MM.1S (cell line): Measurements from ENCODE around the gene ZNF598.

Experiments used
- DNase-seq: peaks from one replicate; pipeline ENCODE4 v3.0.0-alpha.2; 2015
- H2AFZ ChIP-seq: fragments of 300-600 bp; sonication (generic); 2 replicates; pipeline ENCODE4 v1.6.0; 2016; ENCODE audit warnings: antibody characterized with exemption, low read length
- H3F3A ChIP-seq: fragments of 300-600 bp; sonication (generic); 2 replicates; pipeline ENCODE4 v1.6.1; 2016; ENCODE audit warnings: mild to moderate bottlenecking, antibody characterized with exemption, low read length, moderate library complexity, mixed read lengths; ENCODE audit not compliant: insufficient read depth
- H3K27ac ChIP-seq: fragments of 300-600 bp; sonication (generic); 2 replicates; pipeline ENCODE4 v1.5.1; 2016; ENCODE audit warnings: mild to moderate bottlenecking, low read length
- H3K27me3 ChIP-seq: fragments of 300-600 bp; sonication (generic); replicated peaks from 2 replicates; pipeline ENCODE4 v1.6.0; 2016; ENCODE audit warnings: low read length; ENCODE audit not compliant: insufficient read depth
- H3K36me3 ChIP-seq: fragments of 300-600 bp; sonication (generic); replicated peaks from 2 replicates; pipeline ENCODE4 v1.6.1; 2016; ENCODE audit warnings: mild to moderate bottlenecking, low read length, mixed read lengths; ENCODE audit not compliant: insufficient read depth
- H3K4me1 ChIP-seq: fragments of 300-600 bp; sonication (generic); 2 replicates; pipeline ENCODE4 v1.6.1; 2016; ENCODE audit warnings: low read length, mixed read lengths
- H3K4me2 ChIP-seq: fragments of 300-600 bp; sonication (generic); 2 replicates; pipeline ENCODE4 v1.6.0; 2016; ENCODE audit warnings: low read depth, low read length
- H3K4me3 ChIP-seq: fragments of 300-600 bp; sonication (generic); 2 replicates; pipeline ENCODE4 v1.5.1; 2016; ENCODE audit warnings: low read length, mixed read lengths
- H3K79me2 ChIP-seq: fragments of 300-600 bp; sonication (generic); 2 replicates; pipeline ENCODE4 v1.6.1; 2016; ENCODE audit warnings: mixed run types, low read length, mixed read lengths
- H3K9ac ChIP-seq: fragments of 300-600 bp; sonication (generic); 2 replicates; pipeline ENCODE4 v1.6.1; 2016; ENCODE audit warnings: low read length, mixed read lengths
- H3K9me2 ChIP-seq: fragments of 300-600 bp; sonication (generic); replicated peaks from 2 replicates; pipeline ENCODE4 v1.6.1; 2016; ENCODE audit warnings: mild to moderate bottlenecking, low read length, mixed read lengths; ENCODE audit not compliant: insufficient read depth
- H3K9me3 ChIP-seq: fragments of 300-600 bp; sonication (generic); replicated peaks from 2 replicates; pipeline ENCODE4 v1.6.1; 2016; ENCODE audit warnings: mild to moderate bottlenecking, low read length, mixed read lengths; ENCODE audit not compliant: insufficient read depth
- H4K20me1 ChIP-seq: fragments of 300-600 bp; sonication (generic); 2 replicates; pipeline ENCODE4 v1.6.1; 2016; ENCODE audit warnings: mild to moderate bottlenecking, low read length, moderate library complexity, mixed read lengths; ENCODE audit not compliant: insufficient read depth
- CTCF ChIP-seq: fragments of 300-600 bp; sonication (generic); IDR thresholded peaks from 2 replicates; pipeline ENCODE4 v1.5.1; 2016; ENCODE audit warnings: antibody characterized with exemption, low read length, mixed read lengths
- EZH2 ChIP-seq: fragments of 300-600 bp; sonication (generic); optimal IDR thresholded peaks from 2 replicates; pipeline ENCODE3; 2017; ENCODE audit warnings: low read depth, mild to moderate bottlenecking, antibody characterized with exemption, low read length, mixed read lengths
- EZH2phosphoT487 ChIP-seq: fragments of 300-600 bp; sonication (generic); IDR thresholded peaks from 2 replicates; pipeline ENCODE4 v1.6.1; 2018; ENCODE audit warnings: antibody characterized with exemption, low read length

ZNF598 gene

GRCh38 chr16:2045965-2046892 lies 36.6 kb upstream of the ZNF598 start:
- Histone ChIP-seq H2AFZ (no peak overlapping the region), H3K9ac (no peak overlapping the region), H3F3A (no peaks in the 10 kb centered on the region), H3K9me2 (no peaks in the 10 kb centered on the region), H3K4me3 (no peak overlapping the region), H3K27ac (no peak overlapping the region), H3K27me3 (no peaks in the 10 kb centered on the region), H3K9me3 (no peaks in the 10 kb centered on the region), H4K20me1 (no peaks in the 10 kb centered on the region), H3K36me3 (no peaks in the 10 kb centered on the region), H3K79me2 (peaks cover 25% of the 10 kb centered on the region), H3K4me1 (peaks cover 4% of the 10 kb centered on the region), H3K4me2 (peak overlapping the region; percentile 88; the same call in 1 of the 2 replicates)
- TF ChIP-seq EZH2 (no peak), EZH2phosphoT487 (no peak), CTCF (no peak)
- no peak for DNase-seq

- H3K4me3 ChIP-seq: no peak overlapping the region
- H3K9me3 ChIP-seq: no peaks in the 10 kb centered on the region
- no peak overlapping the region for H2AFZ ChIP-seq
- H4K20me1 ChIP-seq: no peaks in the 10 kb centered on the region
- no peak overlapping the region for H3K4me2 ChIP-seq
- H3F3A ChIP-seq: no peaks in the 10 kb centered on the region
- H3K36me3 ChIP-seq: no peaks in the 10 kb centered on the region
- no peaks in the 10 kb centered on the region for H3K27me3 ChIP-seq
- H3K4me1 ChIP-seq: peaks cover 4% of the 10 kb centered on the region
- DNase-seq: no peak
- H3K79me2 ChIP-seq: peaks cover 22% of the 10 kb centered on the region
- H3K9me2 ChIP-seq: no peaks in the 10 kb centered on the region
- H3K9ac ChIP-seq: no peak overlapping the region
- no peak for TF ChIP-seq CTCF
- no peak for TF ChIP-seq EZH2
- no peak overlapping the region for H3K27ac ChIP-seq
Observed at GRCh38 chr16:2044541-2044940, 34.9 kb upstream of the ZNF598 start.

- H3K27me3 ChIP-seq: no peaks in the 10 kb centered on the region
- no peaks in the 10 kb centered on the region for H3K36me3 ChIP-seq
- TF ChIP-seq CTCF (no peak), EZH2phosphoT487 (no peak), EZH2 (no peak)
- no peaks in the 10 kb centered on the region for H3F3A ChIP-seq
- H2AFZ ChIP-seq: no peak overlapping the region
- peaks cover 4% of the 10 kb centered on the region for H3K4me1 ChIP-seq
- H3K9me2 ChIP-seq: no peaks in the 10 kb centered on the region
- DNase-seq: no peak
- H3K9ac ChIP-seq: no peak overlapping the region
- no peaks in the 10 kb centered on the region for H4K20me1 ChIP-seq
- peaks cover 15% of the 10 kb centered on the region for H3K79me2 ChIP-seq
- H3K4me3 ChIP-seq: no peak overlapping the region
- no peak overlapping the region for H3K4me2 ChIP-seq
- H3K9me3 ChIP-seq: no peaks in the 10 kb centered on the region
- no peak overlapping the region for H3K27ac ChIP-seq
Observed at GRCh38 chr16:2043667-2044451, 34.2 kb upstream of the ZNF598 start.
